KOPT-K1 (cell line): ENCODE measurements around the gene COL6A3.
"Not testable (repeated sequence)": the region's sequence is repeated elsewhere in the genome, so short reads cannot be mapped to it uniquely, and the experiment has no call there.

ENCODE experiments used
- H3K27ac ChIP-seq: fragments of 200-600 bp; sonication (generic); 2 replicates; pipeline ENCODE4 v1.5.1; 2016; ENCODE audit warnings: antibody characterized with exemption, mild to moderate bottlenecking, low read depth, low read length; ENCODE audit not compliant: poor library complexity, severe bottlenecking
- H3K36me3 ChIP-seq: fragments of 200-600 bp; sonication (generic); 2 replicates; pipeline ENCODE4 v1.5.1; 2017; ENCODE audit warnings: antibody characterized with exemption, mild to moderate bottlenecking, low read length, moderate library complexity; ENCODE audit not compliant: insufficient read depth
- H3K9me3 ChIP-seq: fragments of 200-600 bp; sonication (generic); 2 replicates; pipeline ENCODE4 v1.5.1; 2017; ENCODE audit warnings: antibody characterized with exemption, low read length, mild to moderate bottlenecking; ENCODE audit not compliant: insufficient read depth, poor library complexity, severe bottlenecking

The COL6A3 gene

GRCh38 chr2:237411683-237412423 lies 2.1 kb downstream of the COL6A3 start:
- H3K36me3 ChIP-seq = no peaks in the 10 kb centered on the region
- H3K27ac ChIP-seq = no peak overlapping the region
- no peaks in the 10 kb centered on the region for H3K9me3 ChIP-seq

GRCh38 chr2:237411092-237411601 lies 2.8 kb downstream of the COL6A3 start:
- Histone ChIP-seq H3K27ac (no peak overlapping the region), H3K9me3 (no peaks in the 10 kb centered on the region), H3K36me3 (no peaks in the 10 kb centered on the region)

- not testable (repeated sequence) for H3K36me3 ChIP-seq, H3K27ac ChIP-seq
Measured at GRCh38 chr2:237409263-237409662, 4.7 kb downstream of the COL6A3 start.

GRCh38 chr2:237408335-237409000 lies 5.5 kb downstream of the COL6A3 start:
- H3K9me3 ChIP-seq = no peaks in the 10 kb centered on the region
- H3K36me3 ChIP-seq = no peaks in the 10 kb centered on the region
- H3K27ac ChIP-seq = no peak overlapping the region

More at GRCh38 chr2:237409263-237409662, 4.7 kb downstream of the COL6A3 start:
- H3K9me3 ChIP-seq = not testable (repeated sequence)

- no peaks in the 10 kb centered on the region for H3K36me3 ChIP-seq
- no peaks in the 10 kb centered on the region for H3K9me3 ChIP-seq
- no peak overlapping the region for H3K27ac ChIP-seq
Measured at GRCh38 chr2:237407700-237408099, 6.3 kb downstream of the COL6A3 start.

- Histone ChIP-seq H3K27ac (no peak overlapping the region), H3K36me3 (no peaks in the 10 kb centered on the region), H3K9me3 (no peaks in the 10 kb centered on the region)
Measured at GRCh38 chr2:237406371-237406895, 7.5 kb downstream of the COL6A3 start.

- Histone ChIP-seq H3K36me3 (no peaks in the 10 kb centered on the region), H3K27ac (no peak overlapping the region), H3K9me3 (no peaks in the 10 kb centered on the region)
Measured at GRCh38 chr2:237405605-237406004, 8.4 kb downstream of the COL6A3 start.

- Histone ChIP-seq H3K36me3 (no peaks in the 10 kb centered on the region), H3K9me3 (no peaks in the 10 kb centered on the region), H3K27ac (no peak overlapping the region)
Measured at GRCh38 chr2:237405006-237405559, 8.9 kb downstream of the COL6A3 start.

GRCh38 chr2:237404413-237404812 lies 9.6 kb downstream of the COL6A3 start:
- no peaks in the 10 kb centered on the region for H3K36me3 ChIP-seq
- H3K9me3 ChIP-seq = no peaks in the 10 kb centered on the region
- no peak overlapping the region for H3K27ac ChIP-seq

GRCh38 chr2:237403024-237403882 lies 10.7 kb downstream of the COL6A3 start:
- H3K36me3 ChIP-seq = no peaks in the 10 kb centered on the region
- H3K9me3 ChIP-seq = no peaks in the 10 kb centered on the region
- H3K27ac ChIP-seq = no peak overlapping the region

GRCh38 chr2:237400199-237400598 lies 13.8 kb downstream of the COL6A3 start:
- Histone ChIP-seq H3K36me3 (no peaks in the 10 kb centered on the region), H3K9me3 (no peaks in the 10 kb centered on the region), H3K27ac (no peak overlapping the region)

GRCh38 chr2:237397072-237397471 lies 16.9 kb downstream of the COL6A3 start:
- Histone ChIP-seq H3K27ac (no peak overlapping the region), H3K9me3 (no peaks in the 10 kb centered on the region), H3K36me3 (no peaks in the 10 kb centered on the region)

- H3K9me3 ChIP-seq = no peaks in the 10 kb centered on the region
- H3K36me3 ChIP-seq = no peaks in the 10 kb centered on the region
- no peak overlapping the region for H3K27ac ChIP-seq
Measured at GRCh38 chr2:237393523-237393922, 20.4 kb downstream of the COL6A3 start.

GRCh38 chr2:237392186-237392585 lies 21.8 kb downstream of the COL6A3 start:
- no peaks in the 10 kb centered on the region for H3K9me3 ChIP-seq
- no peak overlapping the region for H3K27ac ChIP-seq
- H3K36me3 ChIP-seq = no peaks in the 10 kb centered on the region
